HG02852 (cell line): ENCODE data around the gene ASGR2.
"Not testable (repeated sequence)": the region's sequence is repeated elsewhere in the genome, so short reads cannot be mapped to it uniquely, and the experiment has no call there.

Source experiments
- ATAC-seq: cut with Tn5 transposase; IDR thresholded peaks from one replicate; pipeline ENCODE4 v1.9.1; 2021; ENCODE audit warnings: mild to moderate bottlenecking, moderate library complexity; ENCODE audit not compliant: unreplicated experiment

Gene ASGR2

GRCh38 chr17:7100641-7101379 is 13.8 kb downstream of the ASGR2 start:
- not testable (repeated sequence) for ATAC-seq

DNA sequence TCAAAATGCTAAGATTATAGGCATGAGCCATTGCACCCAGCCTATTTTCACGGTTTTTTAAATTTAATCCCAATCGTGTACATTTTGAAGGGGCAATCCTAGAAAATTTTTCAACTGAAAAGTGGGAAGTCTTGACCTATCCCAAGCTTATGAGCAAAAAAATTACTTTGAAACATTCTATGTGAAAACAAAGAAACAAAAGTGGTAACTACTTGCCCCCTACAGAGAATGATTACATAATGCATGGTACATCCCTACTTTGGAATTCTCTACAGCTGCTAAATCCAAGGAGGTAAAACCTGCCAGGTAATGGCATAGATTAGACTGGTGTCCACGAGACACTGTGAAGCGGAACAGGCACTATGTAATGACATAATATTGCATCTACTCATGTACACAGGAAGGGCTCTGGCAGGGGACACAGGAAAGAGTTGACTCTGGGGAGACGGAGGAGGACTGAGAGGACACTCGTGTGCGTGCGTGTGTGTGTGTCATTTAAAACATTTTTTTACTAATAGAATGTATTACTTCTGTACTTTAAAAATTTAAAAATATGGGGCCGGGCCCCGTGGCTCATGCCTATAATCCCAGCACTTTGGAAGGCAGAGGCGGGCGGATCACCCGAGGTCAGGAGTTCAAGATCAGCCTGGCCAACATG is 15.7 kb downstream of the ASGR2 start:
- ATAC-seq: no peak

GRCh38 chr17:7097940-7098339 is 16.7 kb downstream of the ASGR2 start:
- no peak for ATAC-seq

DNA sequence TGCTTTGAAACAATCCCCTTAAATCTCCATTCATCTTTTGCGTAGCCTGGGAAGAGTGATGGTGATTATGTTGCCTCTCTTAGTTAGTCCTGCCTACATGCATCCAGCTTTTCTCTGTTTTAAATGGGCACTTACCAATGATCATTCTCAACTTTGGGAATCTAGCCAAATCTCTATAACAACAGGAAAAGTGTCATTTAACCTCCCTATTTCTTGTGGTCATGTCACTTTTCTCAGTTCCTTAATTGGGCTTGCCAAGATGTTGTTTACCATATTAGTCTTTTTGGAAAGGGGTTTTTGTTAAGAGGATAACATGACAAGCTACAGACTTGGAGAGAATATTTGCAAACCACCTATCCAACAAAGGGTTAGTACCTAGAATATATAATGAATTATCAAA is 19.0 kb downstream of the ASGR2 start:
- ATAC-seq: no peak

GRCh38 chr17:7094652-7095019 is 20.0 kb downstream of the ASGR2 start:
- no peak for ATAC-seq

DNA sequence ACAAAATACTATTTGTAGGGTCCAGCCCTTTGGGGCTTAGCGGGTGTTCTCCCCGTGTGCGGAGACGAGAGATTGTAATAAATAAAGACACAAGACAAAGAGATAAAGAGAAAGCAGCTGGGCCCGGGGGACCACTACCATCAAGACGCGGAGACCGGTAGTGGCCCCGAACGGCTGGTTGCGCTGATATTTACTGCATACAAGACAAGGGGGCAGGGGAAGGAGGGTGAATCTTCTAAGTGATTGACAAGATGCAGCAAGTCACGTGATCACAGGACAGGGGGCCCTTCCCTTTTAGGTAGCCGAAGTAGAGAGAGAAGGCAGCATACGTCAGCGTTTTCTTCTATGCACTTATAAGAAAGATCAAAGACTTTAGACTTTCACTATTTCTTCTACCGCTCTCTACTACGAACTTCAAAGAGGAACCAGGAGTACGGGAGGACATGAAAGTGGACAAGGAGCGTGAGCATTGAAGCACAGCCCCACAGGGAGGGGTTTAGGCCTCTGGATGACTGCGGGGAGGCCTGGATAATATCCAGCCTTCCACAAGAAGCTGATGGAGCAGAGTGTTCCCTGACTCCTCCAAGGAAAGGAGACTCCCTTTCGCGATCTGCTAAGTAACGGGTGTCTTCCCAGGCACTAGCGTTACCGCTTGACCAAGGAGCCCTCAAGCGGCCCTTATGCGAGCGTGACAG is 23.2 kb downstream of the ASGR2 start:
- ATAC-seq: not testable (repeated sequence)

DNA sequence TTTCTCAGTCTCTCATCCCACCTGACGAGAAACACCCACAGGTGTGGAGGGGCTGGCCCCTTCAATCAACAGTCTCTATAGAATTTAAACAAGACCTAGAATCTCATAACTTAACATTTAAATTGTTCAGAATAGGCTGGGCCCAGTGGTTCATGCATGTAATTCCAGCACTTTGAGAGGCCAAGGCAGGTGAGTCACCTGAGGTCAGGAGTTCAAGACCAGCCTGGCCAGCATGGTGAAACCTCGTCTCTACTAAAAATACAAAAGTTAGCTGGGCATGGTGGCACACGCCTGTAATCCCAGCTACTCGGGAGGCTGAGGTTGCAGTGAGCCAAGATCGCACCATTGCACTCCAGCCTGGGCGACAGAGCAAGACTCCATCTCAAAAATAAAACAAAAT is 25.1 kb downstream of the ASGR2 start:
- ATAC-seq: not testable (repeated sequence)

- ATAC-seq: not testable (repeated sequence)
Measured at GRCh38 chr17:7088442-7088841, 26.2 kb downstream of the ASGR2 start.

DNA sequence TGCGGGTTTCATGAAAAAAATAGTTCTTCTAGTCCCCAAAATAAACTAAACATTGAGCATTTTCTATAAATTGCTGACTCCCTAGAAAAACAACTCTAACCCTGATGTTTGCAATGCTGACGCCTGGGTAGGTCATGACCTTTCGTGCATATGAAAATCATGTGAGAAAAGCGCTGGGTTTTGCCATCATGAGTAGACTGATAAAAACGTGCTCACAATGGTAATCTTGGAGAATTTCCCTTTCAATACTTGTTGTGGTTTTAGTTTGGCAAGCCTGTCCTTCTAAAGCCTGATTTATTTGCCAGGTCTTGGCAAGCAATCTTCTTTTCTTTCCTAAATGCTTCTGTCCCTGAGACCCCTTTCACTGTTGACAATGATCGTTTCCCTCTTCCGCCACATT is 30.5 kb downstream of the ASGR2 start:
- ATAC-seq: no peak

DNA sequence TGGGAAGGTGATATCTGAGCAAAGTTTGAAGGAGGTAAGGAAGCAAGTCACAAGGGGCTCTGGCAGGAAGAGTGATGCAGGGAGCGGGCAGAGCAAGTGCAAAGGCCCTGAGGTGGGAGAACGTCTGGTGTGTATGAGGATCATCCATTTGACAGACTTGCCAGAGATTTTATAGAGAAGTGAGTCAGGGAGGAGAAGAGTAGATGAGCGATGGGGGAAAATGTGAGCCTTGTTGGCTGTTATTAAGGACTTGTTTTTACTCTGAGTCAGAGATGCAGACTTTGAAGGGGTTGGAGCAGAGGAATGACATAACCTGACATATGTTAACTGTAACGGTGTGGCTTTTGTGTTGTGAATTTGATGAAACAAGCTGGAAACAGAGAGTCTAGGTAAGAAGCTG is 31.0 kb downstream of the ASGR2 start:
- ATAC-seq: no peak

DNA sequence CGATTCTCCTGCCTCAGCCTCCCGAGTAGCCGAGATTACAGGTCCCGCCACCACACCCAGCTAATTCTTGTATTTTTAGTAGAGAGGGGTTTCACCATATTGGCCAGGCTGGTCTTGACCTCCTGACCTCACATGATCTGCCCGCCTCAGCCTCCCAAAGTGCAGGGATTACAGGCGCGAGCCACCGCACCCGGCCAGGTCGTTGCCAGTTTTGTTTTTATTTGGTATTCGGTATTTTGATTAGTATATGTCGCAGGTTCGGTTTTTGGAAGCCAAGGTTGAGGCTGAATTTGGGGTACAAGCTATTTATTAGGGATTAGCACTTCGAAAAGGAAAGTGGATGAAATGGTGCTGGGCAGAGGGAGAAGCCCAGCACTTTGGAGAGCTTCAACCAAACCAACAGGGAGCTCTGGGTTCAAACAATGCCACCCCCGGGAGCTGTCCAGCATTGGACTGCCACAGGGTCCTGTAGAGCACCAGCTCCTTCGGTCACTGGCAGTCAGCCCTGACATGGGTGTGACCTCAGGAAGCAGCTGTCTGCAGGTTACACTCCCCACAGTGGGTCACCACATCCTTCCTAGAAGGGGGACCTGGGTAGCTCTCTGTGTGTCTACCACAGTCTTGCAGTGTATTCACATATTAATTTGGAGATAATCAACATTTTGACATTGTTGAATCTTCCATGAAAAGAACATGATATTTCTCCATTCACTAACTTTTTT is 33.1 kb downstream of the ASGR2 start:
- no peak for ATAC-seq

- no peak for ATAC-seq
Measured at GRCh38 chr17:7080456-7081041, 34.1 kb downstream of the ASGR2 start.

- no peak for ATAC-seq
Measured at GRCh38 chr17:7079581-7080455, 34.8 kb downstream of the ASGR2 start, which contains the start of gene CLEC10A. CLEC10A (minus strand) TSS chr17:7080251; CDS start chr17:7078812, 1,439 bp downstream.

DNA sequence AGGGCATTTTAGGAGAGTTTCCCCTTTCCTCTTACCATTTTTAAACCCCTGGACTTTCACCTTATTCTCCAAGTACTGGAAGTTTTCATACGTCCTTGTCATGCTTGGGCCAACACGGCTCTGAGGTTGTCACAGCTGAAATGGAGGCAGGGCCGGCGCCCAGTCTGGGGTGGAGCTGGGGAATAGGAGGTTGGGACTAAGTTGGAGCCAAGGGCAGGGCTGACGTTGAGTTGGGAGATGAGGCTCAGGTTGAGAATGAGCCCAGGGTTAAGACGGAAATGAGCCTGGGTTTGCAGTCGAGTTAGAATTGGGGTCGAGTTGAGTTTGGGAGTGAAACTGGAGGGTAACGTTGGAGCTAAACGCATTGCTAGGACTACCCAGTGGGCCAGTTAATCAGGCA is 35.9 kb downstream of the ASGR2 start:
- ATAC-seq: no peak

DNA sequence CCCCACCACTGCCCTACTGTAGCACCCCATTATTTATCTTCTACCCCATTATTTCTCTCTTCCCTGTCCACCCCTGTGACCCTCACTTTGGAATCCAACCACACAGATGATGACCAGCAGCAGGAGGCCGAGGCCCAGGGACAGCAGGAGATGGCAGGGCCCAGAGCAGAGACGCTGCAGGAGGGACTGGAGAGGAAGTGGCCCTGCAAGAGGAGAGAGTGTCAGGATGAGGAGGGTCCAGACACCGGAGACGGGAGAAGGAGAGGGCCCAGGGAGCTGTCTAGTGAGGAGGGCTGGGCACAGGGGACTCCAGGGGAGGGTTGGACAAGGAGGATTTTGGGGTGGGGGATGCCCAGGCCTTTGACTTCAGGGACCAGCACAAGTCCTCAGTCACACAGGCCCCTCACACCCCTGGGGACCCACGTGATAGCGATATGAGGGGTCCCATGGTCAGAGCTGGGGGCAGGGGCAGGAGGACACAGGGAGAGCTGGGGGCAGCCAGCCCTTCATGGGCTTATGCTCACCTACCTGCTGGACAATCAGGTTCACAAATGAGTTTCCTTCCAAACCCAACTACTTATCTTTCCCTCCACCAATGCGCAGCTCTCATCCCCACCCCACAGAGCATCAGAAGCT is 36.6 kb downstream of the ASGR2 start:
- no peak for ATAC-seq

DNA sequence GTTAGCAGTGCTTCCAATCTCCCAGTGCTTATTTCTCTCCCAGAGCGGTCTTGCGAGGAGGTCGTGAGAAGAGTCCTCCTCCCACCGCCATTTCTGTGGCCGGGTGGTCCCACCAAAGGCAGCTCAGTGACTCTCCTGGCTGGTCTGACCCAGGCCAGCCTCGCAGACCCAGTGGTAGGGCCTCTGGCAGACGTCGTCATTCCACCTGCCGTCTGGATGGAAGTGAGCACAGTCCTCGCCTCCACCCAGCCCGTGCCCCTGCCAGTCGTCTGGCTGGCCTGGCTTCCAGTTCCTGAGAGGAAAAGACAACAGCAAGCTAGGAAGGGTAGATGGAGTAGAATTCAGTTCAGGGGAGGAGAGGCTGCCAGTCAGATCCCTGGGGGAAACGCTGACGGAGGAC is 39.7 kb downstream of the ASGR2 start:
- ATAC-seq: no peak

DNA sequence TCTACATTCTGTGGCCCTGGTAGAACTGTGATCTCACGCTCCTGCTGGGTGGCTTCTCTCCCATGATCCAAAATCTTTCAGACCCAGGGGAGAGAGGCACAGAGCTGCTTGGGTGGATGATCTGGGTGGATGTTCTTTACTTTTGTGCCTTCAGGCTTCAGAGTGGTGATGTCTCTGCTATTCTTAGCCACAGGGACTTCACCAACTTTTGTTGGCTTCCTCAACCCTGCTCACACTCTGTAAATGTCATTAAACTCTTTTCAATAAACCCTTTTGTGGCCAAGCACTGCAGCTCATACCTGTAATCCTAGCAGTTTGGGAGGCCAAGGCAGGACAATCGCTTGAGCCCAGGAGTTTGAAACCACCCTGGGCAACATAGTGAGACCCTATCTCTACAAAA is 42.2 kb downstream of the ASGR2 start:
- ATAC-seq: no peak

DNA sequence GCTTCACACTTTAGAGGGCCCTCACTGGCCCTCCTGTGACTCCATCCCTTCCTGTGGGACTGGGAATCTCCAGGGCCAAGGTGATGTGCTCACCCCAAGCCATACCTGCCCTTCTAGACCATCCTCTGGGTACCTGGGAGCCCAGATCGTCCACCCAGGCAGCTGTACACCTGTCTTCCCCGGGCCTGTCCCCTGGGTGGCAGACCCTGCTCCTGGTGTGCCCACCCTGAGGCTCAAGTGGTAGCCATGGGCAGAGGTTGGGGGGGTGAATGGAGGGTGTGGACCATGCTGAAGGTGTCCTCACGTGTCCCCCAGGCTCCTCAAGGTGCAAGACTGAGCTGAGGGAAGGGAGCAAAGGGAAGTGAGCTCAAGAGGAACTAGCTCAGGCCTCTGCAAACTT is 43.9 kb downstream of the ASGR2 start:
- no peak for ATAC-seq

GRCh38 chr17:7068268-7068667 is 46.4 kb downstream of the ASGR2 start:
- ATAC-seq: no peak

DNA sequence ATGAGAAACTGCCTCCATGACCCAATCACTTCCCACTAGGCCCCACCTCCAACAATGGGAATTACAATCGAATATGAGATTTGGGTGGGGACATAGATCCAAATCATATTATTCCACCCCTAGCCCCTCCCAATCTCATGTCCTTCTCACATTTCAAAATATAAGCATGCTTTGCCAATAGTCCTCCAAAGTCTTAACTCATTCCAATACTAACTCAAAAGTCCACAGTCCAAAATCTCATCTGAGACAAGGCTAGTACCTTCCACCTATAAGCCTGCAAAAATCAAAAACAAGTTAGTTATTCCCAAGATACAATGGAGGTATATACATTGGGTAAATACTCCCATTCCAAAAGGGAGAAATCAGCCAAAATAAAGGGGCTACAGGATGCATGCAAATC is 47.4 kb downstream of the ASGR2 start:
- no peak for ATAC-seq
